Body of pancreas (tissue), 4 donors: Measurements from ENCODE around the gene S100A4.

Source experiments
- CTCF ChIP-seq, 7 experiments: fragments of 450-650 bp in 4 of 7; fragments of 200-600 bp in 3 of 7; sonication (generic) in 3 of 7; IDR thresholded peaks; one replicate each; pipeline ENCODE4 v1.5.1; 2016 to 2019; ENCODE audit warnings: antibody characterized with exemption in 7 of 7
- POLR2A ChIP-seq, 3 donors: fragments of 450-650 bp; IDR thresholded peaks; one replicate each; pipeline ENCODE4 v1.6.1; 2016; ENCODE audit warnings: antibody characterized with exemption in 3 of 3, mild to moderate bottlenecking in 2 of 3

- TF ChIP-seq CTCF (IDR thresholded peaks at IDR 0.05) (no peak), POLR2A (IDR thresholded peaks at IDR 0.05) (no peak)
Measured at GRCh38 chr1:153552335-153552734, 6.7 kb upstream of the S100A4 start.
